GM18502 (cell line): ENCODE results near the gene ATPAF1.
"Not testable (repeated sequence)": the region's sequence is repeated elsewhere in the genome, so short reads cannot be mapped to it uniquely, and the experiment has no call there.

ENCODE experiments used
- ATAC-seq: cut with Tn5 transposase; IDR thresholded peaks from one replicate; pipeline ENCODE4 v1.9.1; 2021; ENCODE audit warnings: mild to moderate bottlenecking; ENCODE audit not compliant: unreplicated experiment, poor library complexity

ATPAF1 gene

DNA sequence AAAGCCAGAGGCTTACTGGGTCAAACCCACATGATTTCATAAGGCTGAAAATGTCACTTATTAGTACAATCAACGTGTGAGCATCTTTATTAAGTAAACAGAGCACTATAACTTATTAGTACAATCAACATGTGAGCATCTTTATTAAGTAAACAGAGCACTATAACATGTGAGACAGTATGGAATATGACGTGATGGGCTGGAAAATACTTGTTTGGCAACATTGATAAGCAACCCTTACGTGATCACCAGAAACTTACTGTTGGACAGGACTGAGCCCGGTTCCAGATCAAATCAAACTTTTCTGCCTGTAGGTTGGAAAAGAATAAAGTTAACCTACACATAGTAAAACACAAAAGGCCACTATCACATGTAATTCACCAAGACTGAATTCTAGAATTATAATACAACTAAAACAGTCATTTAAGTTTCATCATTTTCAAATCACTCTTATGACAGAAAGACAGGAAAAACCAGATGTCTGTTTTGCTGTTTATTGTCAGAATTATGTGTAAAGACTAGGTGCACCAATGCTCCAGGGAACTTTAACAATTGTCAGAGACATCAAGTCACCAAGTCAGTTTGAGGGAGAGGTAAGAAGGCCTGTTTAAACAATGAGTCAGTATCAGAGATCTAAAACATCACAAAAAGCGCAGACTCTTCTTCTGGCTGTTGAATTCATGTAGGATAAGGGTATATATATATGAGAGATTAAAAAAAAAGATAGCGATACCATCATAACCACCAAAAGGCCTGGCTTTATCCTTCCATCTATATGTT, 15.7 kb downstream of the ATPAF1 start:
- ATAC-seq = no peak

DNA sequence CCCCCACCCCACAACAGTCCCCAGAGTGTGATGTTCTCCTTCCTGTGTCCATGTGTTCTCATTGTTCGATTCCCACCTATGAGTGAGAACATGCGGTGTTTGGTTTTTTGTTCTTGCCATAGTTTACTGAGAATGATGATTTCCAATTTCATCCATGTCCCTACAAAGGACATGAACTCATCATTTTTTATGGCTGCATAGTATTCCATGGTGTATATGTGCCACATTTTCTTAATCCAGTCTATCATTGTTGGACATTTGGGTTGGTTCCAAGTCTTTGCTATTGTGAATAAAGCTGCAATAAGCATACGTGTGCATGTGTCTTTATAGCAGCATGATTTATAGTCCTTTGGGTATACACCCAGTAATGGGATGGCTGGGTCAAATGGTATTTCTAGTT, 17.0 kb downstream of the ATPAF1 start:
- ATAC-seq = not testable (repeated sequence)

DNA sequence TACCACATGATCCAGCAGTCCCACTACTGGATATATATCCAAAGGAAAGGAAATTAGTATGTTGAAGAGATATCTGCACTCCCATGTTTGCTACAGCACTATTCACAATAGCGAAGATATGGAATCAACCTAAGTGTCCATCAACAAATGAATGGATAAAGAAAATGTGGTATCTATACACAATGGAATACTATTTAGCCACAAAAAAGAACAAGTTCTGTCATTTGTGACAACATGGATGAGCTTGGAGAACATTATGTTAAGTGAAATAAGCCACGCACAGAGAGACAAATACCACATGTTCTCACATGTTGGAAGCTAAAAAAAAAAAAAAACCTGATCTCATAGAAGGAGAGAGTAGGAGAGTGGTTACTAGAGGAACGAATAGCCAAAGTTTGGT, 17.7 kb downstream of the ATPAF1 start:
- ATAC-seq = no peak

DNA sequence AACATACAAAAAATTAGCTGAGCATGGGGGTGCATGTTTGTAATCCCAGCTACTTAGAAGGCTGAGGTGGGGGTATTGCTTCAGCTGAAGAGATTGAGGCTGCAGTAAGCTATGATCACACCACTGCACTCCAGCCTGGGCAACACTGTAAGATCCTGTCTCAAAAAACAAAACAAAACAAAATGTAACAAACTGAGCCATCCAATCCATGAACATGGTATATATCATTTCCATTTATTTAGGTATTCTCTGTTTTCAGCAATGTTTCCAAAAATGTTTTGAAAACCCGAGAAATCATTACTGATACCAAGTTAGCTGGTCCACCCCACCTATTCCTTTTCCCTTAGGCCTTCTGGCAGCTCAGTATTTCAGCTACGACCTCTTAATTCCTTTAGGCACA, 18.4 kb downstream of the ATPAF1 start:
- no peak for ATAC-seq

DNA sequence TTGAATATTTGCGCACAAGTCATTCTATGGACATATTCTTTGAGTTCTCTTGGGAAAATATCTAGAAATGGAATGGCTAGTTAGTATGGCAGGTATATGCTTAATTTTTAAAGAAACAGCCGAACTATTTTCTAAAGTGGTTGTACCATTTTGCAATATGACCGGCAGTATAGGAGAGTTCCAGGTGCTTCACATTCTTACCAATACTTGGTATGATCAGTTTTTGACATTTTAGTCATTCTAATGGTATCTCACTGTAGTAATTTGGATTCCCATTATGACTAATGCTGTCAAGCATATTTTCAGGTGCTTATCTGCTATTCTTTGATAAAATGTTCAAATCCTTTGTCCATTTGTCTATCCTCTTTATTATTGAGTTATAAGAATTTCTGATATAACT, 20.6 kb downstream of the ATPAF1 start:
- ATAC-seq = no peak

DNA sequence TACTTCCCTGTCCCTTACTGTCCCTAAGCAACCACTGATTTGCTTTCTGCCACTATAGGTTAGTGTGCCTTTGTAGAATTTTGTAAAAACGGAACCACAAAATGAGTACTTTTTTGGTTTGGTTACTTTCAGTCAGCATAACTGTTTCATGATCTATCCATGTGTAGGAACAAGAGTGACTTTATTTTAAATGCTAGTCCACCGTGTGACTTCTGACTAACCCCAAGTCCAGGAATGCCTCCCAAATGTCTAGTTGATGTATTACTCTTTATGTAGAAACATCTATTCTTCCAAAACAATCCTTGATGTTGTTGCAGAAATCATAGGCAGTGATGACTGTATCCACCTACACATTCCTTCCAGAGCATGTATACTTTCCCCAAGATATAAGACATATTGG, 21.3 kb downstream of the ATPAF1 start:
- no peak for ATAC-seq

DNA sequence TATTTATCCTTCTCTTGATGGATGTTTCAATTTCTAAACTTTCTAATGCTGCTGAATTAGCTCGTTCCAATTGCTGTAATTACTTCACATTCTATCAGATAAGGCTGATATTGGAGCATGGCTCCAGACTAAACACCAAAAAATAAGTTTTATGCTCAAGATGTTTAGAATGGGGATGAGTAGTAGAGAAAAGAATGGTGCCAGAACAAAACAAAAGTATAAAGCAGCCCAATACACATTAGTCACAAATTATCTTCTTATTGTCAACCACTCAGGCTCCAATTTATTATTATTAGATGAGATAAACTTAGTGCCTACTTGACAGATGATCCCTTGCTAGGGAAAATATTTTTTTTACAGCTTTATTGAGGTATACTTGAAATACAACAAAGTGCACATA, 21.8 kb downstream of the ATPAF1 start:
- no peak for ATAC-seq

DNA sequence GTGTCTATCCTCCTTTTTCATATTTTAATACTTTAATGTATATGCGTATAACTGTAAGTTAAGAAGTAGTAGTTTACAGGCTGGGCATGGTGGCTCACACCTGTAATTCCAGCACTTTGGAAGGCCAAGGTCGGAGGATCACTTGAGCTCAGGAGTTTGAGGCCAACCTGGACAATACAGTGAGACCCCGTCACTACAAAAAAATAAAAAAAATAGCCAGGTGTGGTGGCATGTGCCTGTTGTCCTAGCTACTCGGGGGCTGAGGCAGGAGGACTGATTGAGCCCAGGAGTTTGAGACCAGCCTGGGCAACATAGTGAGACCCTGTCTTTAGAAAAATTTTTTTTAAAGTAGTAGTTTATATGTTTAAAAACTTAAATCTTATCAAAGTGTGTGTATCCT, 22.3 kb downstream of the ATPAF1 start:
- no peak for ATAC-seq

DNA sequence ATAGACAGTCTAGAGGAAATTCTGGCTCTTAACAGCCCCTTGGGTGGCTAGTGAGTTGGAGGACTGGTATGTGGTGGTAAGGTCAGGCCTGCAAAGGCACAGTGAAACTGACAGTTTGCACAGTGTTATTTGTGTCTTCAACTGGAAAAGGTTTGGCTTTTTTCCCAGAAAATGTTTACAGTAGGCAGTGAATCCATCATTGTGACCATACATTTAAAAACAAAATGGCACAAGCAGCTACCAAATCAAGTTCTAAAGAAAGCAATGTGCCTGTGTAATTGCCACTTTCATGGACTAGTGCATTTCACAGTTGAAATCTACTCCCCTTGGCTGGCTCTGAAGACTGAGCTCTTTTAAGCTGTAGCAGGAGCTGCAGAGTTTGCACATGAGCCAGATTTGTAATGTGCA, 24.8 kb downstream of the ATPAF1 start:
- ATAC-seq = no peak

DNA sequence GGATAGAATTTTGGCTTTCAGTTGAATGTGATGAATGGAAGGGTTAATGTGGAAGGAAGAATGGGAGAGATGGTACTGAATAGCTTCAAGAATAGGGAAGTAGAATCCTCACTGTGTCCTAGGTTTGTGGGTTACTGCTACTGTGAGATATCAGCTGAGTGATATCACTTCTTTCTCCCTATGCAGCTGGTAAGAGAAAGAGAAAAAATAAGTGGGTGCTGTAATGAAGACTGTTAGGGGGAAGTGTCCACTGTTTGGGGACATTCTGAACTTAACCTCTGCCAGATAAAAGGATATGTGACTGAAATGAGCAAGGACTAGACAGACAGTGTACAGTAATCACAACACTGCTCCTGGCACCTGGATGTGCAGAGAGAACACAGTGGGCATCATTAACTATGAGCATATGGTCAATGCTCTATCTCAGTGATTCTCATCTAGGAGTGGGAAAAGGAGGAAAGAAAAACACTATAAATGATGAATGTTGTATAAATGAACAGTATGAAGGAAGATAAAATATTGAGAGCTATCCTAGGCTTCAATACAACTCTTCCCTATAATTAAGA, 26.0 kb downstream of the ATPAF1 start:
- ATAC-seq = no peak

DNA sequence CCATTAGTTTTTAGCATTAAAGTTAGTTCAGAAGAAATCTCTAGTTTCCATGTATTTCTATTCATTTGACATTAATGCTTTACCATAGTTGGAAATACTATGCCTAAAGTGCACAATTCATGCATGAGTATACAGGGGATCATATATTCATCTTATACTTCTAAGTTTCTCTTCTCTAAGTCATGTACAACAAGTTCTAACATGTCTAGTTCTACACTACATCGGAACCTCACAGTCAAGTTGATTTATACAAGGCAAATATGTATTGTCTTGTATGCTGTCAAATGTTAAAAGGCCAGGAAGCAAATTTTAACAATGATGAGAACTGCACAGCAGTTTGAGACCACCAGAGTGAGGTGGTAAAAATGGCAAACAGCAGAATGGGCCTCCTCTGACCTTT, 28.6 kb downstream of the ATPAF1 start:
- no peak for ATAC-seq

DNA sequence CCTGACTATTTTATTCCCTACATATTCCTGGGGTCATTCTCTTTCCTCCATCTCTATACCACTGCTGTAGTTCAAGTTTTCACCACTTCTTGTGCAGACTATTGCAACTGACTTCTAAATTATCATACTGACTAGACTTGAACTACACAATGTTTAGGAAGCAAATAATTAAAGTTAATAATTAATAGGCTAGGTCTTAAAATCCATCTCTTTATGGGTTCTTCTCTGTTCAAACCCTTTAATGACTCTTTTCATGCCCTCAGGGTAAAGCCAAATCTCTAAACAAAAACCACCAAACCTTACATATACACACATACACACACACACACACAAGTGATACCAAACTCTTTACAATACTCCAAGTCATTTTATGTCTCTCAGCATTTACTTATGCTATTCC, 29.2 kb downstream of the ATPAF1 start:
- no peak for ATAC-seq

DNA sequence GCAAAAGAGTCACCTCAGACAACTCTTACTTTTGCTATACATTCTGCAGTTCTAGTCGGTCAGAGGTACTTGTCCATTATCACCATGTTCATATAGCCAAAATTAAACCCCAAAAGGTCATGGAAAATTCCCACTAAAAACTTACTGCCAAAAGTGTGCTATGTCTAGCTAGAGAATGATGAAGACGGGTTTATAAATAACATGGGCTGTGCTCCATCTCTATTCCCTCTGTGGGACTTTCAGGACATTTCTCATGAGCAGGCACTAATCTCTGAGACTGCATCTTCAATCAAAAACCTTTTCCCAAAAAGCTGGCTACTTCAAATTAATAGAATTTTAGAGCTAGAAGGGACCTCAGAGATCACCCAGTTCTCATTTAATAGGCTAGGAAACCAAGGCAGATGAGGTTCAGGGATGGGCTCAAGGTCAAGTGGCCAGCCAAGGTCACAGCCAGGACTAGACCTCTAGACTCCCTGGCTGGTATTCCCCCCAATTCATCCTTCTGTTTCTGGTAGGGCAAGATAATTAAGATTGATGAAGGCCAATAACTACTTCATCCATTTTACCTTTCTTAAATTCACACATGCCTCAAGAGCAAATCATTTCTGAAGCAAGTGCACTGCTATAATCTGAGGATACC, 30.6 kb downstream of the ATPAF1 start:
- no peak for ATAC-seq

DNA sequence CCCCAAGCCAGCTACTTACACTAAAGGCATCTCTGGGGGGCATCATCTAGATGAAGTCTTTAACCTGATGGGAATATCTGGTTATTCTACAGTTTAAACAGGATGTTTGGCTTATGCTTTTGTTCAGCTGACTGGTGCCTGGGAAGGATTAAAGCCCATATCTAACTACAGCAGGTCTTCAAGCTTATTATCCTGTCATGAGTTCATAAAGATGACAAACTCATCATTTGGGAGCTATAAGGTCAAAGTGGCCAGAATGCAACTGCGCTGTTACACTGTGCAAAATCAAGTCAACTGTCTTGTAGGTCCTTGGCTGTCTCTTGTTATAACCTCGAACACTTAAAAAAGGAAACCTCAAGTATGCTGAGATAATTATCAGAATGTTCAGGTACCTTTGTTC, 33.0 kb downstream of the ATPAF1 start:
- ATAC-seq = no peak

DNA sequence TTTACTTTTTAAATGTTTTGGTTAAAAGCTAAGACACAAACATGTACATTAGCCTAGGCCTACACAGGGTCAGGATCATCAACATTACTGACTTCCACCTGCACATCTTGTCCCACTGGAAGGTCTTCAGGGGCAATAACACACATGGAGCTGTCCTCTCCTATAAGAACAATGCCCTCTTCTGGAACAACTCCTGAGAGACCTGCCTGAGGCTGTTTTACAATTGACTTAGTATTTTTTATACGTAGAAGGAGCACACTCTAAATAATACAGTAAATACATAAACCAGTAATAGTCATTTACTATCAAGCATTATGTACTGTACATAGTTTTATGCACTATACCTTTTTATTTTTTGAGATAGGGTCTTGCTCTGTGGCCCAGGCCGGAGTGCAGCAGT, 37.4 kb downstream of the ATPAF1 start:
- no peak for ATAC-seq

DNA sequence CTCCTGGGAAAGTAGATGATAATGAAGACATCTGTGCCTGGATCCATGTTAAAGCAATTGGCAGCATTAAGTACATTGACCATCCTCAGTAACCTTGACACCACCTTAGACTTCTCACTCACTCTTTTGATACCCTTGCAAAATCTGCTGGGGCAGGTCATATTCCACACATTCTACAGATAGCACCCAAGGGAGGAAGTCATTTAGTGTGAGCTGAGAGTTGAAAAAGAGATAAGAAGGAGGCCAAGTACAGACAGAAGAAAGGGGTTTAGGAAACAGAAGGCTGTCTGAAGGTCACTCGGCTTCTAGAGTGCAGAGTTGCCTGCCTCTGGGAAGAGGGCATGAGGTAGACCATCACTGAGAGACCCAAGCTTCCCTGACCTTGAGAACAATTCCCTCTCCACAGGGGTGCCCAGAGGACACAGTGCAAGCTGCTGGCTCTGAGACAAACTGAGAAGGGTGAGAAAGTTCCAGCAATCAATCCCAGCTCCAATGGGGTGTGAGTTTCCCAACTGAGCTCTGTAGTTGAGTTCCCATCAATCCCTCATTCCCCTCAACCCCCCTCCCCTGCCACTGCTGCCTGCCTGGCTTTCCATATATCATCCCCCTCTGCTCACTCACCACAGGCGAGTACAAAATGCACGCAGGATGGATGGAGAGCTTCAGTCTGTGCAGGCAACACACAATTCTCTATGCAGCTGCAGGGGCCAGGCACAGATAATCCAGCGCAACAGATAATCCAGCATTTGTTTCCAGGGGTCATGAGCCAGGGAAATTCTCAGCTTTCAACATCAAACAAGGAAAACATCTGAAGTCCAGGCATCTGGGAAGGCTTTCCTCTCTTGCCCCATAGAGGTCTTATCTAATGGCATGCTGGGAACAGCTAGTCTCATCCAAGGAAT, 44.2 kb downstream of the ATPAF1 start:
- no peak for ATAC-seq

DNA sequence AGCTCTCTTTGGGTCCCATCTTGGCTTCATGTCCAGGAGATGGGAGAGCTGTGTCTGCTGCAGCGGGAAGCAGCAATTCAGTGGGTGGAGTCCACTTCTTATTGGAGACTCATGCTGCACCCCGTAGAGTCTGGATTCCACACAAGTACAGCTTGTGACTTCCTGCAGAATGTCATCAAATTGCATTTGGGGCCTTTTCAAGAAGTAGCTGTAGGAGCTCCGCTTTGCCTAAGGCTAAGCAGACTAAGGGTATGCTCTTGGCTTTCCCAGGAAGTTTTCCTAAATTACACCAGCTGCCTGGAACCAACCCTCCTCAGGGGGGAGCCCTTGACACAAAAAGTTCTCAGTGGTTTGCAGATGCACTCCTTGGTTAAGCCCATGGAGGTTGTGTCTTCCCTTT, 45.8 kb downstream of the ATPAF1 start:
- ATAC-seq = no peak

DNA sequence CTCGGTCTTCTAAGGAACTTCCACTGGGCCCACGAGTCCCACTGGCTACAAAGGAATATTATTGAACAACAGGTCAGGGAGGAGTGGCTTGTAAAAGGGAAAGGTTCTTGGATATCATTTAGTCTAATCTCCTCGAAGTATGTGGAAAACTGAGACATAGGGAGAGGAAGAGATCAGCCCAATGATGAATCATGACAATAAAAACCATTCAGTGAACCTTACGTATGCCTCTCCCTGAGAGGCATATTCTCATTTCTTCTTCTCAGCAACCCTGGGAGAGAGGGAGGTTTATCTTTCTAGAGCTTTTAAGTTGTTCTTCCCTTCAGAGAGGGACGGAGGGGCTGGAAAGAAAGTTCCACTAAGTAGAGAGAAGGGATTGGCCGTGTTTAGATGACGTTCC, 46.2 kb downstream of the ATPAF1 start:
- ATAC-seq = no peak

DNA sequence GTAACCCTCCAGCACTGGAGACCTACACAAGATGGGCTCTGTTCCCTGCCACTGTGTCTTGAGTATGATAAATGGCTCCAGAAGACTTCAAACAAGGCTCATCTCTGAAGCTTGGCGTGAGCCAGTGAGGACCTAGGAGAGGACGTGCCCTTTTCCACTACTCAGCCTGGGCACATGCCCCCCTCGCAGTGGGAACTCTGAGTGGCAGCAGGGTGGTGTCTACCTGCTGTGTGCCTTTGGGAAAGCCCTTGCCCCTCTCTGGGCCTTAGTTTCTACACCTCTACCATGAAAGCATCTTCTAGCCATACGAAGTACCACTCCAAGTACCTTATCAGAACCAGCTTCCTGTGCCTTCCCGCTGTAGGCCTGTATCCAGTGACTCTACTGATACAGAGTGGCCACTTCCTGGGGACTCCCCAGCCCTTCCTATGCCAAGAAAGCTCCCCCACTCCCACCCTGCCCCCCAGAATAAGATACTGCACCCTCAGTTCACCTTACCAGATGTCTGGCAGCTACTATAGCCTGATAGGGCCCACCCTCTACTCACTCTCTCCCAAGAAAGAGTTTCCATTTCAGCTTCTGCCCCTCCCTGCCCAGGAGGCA, 48.4 kb downstream of the ATPAF1 start:
- ATAC-seq = no peak

DNA sequence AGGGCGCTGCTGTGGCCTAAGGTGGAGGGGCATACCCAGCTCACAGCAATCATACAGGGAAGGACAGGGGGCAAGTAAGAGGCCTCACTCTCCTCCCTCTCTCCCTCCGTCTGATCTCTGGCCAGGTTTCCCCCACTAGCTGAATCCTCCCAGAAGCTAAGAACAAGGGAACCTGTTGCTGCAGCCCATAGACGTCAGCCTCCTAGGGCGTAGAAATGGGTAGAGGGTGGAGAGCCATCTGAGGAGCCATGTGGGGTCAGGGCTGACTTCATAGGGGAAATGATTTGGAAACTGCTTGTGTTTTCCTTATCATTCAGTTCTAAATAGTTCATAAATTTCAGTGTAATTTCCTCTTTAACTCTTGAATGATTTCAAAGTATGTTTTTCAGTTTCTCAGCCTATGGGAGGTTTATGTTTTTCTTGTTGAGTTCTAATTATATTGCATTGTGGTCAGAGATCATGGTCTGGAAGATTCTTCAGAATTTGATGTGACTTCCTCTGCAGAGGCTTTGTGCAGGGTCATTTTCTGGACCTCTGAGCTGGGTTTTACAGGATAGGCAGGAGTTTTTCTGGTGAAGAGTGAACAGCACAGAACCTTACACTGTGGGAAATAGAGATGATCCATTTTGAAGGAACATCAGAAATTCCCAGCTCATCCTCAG, 49.3 kb downstream of the ATPAF1 start:
- ATAC-seq = no peak
